Activated CD8-positive, alpha-beta memory T cell treated with anti-CD3 and anti-CD28 coated beads for 24 hours (primary cell): ENCODE results near the gene DAZL.

ENCODE experiments used
- DNase-seq: peaks from one replicate; pipeline ENCODE4 v3.0.0-alpha.2; 2020

The DAZL gene

DNA sequence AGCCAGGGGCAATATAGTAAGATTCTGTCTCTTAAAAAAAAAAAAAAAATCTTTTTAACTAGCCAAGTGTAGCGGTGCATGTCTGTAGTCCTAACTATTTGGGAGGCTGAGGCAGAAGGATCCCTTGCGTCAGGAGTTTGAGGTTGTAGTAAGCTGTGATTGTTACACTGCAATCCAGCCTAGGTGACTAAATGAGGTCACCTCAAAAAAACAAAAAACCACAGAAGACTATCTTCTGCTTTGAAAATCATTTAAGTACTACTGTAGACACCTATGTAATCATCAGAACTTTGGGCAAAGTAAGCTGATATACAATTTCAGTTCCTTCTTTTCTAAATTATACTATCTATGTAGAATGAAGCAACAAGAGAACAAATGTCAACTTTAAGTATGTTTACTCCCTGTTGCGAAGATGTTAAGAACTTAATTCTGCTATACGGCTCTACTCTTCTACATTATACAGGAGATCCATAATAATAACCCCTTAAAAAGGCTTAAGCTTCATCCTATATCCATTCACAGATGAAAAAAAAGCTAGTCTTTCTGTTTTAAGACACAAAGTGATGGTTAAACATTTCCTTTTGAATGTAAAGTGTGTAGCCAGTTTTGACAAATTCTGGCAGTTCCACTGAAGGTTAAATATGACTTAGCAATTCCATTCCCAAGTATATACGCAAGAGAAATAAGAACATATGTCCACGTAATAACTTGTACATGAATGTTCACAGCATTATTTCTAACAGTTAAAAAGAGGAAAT lies 15.2 kb downstream of the DAZL start:
- DNase-seq, result no peak

DNA sequence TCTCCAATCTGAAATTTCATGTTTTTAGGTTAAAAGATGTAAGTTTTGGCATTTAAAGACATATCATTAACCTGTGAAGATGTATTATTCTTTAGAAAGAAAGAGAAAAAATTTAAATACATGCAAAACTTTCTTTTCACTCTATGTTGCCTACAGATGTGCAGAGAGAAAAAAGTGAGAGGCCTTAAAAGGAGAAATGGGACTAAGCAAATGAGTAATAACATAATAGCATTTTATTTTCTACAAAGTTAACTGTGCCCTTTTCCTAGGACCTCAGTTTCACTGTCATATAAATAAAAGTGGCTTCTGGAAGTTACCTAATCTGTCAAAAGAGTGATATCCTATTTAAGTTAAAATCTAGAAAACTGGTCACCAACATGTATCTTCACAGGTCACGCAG lies 16.1 kb downstream of the DAZL start:
- DNase-seq, result no peak

DNA sequence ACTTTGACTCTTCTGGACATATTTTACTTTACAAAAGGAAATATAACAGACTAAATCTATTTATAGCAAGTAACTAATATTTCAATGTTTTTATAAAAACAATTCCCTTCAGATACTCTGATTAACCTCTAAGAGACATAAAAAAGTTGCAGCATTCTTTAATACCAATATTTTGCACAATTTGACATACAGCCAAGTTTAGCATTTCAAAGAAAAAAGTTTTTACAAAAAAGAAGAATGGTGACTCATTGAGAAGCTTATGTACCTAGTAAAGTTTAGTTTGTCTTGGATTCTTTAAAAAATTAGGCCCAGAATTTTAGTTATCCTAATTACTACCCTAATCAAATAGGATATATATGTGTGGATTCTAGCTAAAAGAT lies 17.6 kb downstream of the DAZL start:
- DNase-seq, result no peak

DNA sequence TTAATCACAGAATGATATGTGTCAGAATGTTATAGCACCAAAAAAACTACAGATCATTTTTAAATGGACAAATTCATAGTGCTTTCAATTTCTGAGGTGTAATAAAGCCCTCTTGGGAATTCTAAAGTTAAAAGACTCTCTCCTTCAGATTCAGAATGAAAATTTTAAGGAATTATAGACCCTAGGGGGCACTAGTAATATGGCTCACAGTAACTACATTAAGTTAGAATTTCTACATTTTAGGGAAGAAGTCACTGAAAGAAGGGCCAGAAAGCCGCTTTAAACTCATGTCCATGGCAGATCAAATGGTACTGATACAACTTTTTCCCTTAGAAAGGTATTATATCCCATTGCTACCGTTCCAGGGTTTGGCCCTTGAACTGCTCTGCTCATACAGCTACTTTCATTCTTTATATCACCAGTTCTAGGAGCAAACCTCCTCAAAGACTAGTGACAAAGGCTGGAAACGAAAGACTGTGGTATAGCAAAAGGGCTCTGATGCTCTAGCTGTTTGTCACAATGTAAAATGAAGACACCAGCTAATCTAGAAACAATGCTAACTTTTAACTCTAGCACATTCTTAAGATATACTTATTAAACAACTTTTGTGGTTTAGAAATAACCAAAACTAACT lies 18.1 kb downstream of the DAZL start:
- DNase-seq, result no peak

DNA sequence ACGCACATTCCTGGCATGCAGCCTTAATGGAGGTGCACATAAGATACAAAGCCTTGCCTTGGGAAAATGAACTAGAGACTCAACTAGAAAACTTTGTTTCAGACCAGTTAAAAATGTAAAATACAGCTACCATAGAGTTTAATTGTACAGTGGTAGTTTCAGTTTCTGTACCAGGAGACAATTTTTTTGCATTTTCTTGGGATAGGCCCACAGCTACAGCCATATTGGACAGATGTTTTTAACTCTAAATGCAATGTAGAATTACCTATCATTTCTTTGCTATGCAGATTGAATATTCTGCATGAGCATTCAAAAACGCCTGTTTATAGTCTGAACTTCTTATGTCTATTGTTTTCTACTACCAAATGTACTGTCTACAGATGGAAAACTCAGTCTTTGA lies 20.3 kb downstream of the DAZL start:
- DNase-seq, result no peak

DNA sequence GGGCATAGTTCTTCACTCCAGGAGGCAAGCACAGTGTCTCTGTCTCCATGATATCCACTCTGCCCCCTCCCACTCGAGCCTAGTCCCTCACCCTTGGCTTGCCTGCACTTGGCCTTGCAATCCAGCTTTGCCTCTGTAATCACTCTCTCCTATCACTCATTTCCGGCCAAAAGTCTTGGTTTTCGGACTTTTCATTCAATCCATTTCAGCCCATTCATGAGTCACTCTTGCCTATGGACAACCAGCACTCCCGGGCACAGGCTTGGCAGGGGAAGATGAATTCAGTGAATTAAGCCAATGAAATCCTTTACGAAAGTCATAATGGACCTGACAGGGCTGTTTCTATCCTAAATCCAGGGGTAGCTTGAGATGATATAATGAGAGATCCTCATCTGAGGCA lies 21.7 kb downstream of the DAZL start:
- no peak for DNase-seq

DNA sequence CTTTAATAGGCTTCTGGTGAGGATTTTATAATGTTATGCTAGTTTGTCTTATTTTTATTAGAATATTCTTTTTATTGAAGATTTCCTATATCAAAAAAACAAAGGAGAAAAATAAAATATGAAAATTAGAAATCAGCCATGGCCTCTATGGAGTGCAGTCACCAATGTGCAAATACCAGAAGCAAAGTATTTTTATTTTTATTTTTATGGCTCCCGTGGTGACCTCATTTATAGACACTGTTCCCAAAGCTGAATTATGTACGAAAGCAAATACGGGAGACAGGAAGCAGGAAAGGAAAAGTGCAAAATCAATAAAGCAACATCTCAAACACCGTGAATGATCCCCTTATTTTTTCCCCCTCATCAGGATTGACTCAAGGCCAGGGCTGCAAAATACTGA lies 35.1 kb downstream of the DAZL start:
- DNase-seq, result no peak

DNA sequence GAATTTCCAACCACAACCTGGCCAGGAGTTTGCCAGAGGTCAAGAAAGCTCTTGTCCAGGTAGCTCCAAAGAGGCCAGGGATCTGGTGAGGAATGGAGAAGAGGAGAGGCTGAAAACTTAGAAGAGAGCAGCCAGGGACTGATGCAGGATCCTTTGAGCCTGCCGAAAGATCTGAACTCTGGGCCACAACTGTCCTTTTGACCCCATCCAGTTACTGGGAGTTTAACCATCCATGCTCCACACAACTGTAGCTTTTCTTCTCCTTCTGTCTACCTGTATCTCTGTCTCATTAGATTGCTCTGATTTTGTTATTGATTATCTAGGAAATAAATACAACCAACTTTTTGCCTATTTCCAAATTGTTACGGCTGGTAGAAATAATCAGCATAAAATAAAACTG lies 36.7 kb downstream of the DAZL start:
- DNase-seq, result no peak

DNA sequence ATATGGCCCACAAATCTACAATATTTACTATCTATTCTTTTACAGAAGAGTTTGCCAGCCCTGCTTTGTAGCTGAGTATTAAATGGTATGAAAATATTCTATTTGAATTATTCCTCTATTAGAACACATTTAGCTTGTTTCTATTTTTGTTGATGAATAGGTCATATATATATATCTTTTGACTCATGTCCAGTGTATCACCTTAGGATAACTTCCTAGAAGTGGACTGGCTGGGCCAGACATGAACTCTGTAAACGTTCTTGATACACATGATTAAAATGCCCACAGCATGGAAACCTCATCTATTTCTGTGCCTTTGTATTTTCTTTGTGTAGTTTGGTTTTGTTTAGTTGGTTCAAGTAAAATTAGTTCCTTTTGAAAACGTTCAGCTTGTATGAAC lies 37.1 kb downstream of the DAZL start:
- DNase-seq, result no peak

DNA sequence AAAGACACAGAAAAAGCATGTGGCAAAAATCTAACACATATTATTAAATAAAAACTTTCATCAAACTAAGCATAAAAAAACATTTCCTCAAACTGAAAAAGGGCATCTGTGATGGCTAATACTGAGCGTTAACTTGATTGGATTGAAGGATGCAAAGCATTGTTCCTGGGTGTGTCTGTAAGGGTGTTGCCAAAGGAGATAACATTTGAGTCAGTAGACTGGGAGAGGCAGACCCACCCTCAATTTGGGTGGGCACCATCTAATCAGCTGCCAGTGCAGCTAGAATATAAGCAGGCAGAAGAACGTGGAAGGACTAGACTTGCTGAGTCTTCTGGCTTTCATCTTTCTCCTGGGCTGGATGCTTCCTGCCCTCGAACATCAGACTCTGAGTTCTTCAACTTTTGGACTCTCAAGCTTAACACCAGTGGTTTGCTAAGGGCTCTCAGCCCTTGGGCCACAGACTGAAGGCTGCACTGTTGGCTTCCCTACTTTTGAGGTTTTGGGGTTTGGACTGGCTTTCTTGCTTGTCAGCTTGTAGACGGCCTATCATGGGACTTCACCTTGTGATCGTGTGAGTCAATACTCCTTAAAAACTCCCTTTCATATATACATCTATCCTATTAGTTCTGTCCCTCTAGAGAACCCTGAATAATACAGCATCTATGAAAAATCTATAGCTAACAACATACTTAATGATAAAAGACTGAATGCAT lies 45.4 kb downstream of the DAZL start:
- DNase-seq, result no peak

DNA sequence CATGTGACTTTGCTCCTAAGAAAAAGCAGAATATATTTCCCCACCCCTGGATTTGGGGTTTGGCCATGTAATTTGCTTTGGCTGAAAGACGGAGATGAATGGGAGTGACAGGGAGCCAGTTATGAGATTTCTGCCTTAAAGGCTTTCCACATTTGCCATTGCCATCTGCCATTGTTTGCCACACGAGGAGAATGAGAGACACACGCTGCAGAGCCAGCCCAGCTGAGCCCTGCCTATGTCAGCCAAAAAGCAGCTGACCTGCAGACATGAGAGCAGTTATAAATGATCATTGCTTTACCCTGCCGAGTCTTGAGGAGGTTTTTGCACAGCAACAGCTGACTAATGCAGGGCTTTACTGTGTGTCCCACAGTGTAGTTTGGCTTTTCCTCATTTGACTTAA lies 51.1 kb downstream of the DAZL start:
- DNase-seq, result no peak

DNA sequence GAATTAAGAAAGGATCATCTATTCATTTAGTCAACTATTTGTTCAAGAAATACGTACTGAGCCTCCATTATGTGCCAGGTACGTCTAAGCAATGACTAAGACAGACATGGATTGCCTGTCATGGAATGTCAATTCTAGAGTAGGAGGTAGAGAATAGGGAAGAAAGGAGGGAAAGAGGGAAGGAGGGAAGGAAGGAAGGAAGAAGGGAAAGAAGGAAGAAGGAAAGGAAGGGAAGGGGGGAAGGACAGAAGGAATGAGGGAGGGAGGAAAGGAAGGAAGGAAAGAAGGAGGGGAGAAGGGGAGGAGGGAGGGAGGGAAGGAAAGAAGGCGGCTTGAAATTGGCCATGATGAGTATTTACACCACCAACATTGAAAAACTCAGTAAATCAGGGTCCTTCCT lies 52.5 kb downstream of the DAZL start:
- no peak for DNase-seq

DNA sequence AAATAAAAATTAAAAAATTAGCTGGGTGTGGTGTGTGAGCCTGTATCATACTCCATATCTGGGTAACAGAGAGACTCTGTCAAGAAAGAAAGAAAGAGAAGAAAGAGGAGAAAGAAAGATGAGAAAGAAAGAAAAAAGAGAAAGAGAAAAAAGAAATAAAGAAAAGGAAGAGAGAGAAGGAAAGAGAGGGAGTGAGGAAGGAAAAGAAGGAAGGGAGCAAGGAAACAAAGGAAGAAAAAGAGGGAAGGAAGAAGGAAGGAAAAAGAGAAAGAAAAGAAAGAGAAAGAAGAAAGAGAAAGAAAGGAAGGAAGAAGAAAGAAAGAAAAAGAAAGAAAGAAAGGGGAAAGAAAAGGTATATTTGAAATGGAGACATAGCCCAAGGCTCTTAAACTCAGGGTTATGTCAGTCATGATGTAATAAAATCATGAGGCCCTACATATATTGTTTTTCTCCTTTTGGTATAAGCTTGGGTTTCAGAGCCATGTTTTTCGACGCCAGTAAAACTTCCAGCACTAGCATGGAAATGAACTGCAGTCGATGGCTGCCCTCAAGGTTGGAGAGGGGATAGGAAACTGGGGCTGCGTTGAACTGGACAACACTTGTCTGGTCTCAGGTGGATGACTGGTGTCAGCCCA lies 53.8 kb downstream of the DAZL start:
- no peak for DNase-seq

DNA sequence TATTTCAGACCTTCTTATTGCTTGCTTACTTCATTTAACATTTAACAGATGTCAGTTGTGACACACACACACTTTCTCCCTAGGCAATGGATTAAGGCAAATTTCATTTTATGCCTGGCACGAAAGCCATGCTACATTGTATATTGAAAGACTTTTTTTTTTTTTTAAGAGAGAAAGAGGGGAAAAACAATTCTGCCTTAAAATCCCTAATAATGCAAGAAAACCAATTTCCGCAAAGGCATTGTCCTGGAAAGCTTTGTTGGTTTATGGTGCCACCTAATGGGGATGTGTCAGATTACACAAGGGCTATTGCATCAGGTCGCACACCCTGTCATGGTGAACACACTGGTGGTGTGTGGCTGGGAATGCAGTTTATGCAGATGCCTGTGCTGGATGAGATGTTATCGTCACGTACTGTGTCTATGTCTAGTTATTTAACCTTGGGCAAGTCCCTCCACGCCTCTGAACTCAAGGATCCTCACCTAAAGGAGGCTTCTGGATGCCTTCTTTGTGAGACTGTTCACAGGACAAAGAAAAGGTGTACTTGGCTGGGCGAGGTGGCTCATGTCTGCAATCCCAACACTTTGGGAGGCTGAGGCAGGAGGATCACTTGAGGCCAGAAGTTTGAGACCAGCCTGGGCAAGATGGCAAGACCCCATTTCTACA lies 54.4 kb downstream of the DAZL start:
- DNase-seq, result peak; percentile 85

DNA sequence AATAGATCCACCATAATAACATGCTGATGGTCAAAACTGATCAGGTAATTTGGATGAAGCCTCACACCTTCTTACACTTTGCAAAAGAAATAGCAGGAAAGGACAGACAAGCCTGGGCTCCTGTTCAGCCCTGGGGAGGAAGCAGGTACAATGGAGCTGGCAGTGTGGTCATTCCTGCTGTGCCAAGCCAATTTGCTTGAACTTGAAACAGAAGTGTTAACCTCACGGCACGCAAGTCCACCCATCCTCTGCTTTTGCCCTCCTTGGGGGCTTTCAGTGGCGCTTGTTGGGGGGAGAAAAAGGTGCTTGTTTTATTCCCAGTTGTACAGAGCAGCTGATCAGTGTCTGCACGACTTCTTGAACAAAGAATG lies 54.9 kb downstream of the DAZL start:
- no peak for DNase-seq

DNA sequence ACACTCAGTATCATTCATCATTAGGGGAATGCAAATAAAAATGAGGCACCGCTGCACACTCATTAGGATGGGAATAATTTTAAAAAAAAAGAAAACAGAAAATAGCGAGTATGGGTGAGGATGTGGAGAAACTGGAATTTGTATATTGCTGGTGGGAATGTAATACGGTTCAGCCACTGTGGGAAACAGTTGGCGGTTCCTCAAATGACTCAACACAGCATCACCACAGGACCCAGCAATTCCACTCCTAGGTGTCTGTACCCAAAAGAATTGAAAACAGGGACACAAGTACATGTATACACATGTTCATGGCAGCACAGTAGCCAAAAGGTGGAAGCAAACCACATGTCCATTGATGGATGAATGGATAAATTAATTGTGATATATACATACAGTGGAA lies 56.5 kb downstream of the DAZL start:
- no peak for DNase-seq

DNA sequence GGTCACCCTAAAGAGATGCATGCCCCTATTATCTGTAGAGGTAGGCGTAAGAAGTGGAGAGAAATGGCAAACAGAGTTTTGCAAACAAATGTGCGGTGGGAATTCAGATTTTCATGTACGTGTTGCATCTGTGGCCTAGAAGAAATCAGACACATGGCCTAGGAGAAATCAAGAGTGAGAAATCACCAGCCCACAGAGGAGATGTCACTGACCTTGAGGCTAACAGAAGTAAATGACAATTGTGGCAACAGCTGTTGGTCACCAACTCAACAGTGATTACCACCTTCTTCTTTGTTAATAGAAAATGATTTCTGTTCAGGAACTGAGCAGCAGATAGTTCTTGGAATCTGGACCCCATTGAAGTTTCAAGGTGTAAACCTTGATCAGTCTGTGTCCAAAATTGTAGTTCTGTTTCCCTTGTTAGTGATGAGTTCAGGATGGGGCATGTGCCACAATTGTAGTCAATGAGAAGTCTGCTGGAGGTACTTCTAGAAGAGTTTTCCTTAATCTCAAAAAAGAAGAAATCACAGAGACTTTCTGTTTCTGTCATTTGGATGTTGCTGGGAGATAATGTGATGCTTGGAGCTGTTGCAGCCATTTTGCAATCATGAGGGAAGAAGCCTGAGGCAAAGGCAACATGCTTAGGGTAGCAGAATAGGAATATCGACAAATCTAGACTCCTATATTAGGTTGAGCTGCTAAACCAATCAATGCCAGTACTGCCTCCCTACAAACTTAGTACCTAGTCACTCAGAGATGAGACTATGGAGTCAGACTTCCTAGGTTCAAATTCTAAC lies 57.5 kb downstream of the DAZL start:
- DNase-seq, result no peak

DNA sequence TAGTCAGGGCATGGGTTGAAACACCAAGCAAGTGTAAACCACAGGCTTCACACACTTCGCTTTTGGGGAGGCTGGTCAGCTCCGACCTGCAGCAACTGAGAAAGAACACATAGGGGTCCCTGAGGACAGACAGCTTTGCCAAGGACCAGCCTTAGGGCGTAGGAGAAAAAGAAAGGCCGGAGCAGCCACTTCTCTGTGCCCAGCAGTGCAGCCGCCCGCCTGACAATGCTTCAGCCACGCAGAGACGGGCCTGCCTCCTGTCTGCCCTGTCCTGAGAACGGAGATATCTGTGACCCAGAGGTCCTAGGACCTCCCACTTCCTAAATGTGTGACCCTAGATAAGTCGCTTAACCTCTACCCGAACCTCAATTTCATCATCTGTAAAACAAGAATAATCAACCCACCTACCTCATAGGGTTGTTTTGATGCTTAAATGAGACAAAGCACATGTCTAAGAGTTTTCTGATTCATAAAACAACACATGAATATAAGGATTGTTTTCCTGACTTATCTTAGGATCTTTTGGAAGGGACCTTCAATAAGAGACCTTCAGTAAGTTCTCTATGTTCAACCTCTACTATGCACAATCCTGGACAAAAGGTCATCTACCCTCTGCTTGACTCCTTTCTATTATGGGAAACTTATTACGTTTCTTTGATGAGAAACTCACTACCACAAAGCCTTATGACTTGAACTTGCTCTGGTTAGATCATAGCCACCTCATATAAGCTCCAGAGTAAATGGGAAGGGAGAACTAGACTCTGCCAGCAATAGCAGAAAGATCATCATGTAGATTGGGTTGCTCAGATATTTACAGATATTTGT lies 58.8 kb downstream of the DAZL start:
- DNase-seq, result no peak

DNA sequence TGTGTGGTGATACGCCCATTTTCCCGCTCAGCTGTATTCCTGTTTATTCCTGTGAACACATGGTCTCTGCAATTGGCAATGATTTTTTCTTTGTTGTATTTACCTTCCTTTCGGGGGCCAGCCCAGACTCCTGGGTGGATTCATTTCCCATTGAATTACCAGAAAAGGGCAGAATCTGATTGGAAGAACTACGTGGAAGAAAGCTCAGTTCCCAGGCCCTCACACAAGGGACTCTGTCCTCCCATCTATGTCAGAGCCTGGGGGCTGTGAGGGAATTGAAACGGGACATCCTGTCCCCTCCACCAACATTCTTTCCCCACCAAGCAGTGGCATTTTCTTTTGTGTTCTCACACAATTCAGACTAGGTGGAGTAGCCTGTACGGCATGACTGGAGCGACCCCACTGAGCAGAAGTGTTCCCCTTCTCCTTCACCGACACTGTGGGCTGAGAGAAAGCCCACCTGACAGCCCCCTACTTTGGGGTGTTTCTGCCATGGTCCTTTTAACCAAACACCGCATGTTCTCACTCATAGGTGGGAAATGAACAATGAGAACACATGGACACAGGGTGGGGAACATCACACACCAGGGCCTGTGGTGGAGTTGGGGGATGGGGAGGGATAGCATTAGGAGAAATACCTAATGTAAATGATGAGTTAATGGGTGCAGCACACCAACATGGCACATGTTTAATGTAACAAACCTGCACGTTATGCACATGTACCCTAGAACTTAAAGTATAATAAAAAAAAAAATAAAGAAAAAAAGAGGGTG lies 59.6 kb downstream of the DAZL start:
- DNase-seq, result no peak

DNA sequence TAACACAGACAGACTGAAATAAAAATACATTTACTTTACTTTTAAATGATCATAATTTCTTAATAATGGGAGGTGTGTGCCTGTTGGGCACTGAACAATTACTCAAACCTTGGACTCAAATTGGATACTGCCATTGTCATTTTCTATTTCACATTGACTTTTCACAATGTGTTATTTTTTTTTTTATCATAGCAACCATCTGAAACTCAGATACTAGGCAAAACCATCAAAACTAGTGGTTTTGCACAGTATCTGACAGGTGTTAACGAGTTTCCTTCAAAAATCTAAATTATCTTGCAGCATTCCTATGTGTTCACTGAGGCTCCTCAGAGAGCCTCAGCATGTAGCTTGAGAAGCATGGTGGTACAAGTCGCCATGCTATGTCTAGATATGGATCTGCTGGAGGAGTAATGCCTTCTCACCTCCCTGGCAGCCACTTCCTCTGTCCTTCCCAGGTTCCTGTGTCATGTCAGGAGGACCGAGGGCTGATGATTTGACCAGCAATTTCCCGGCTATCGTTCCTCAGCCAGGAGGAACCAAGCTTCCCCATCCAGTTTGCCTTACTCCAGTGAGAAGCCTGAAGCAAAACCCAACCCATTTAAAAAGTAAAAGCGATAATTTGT lies 61.9 kb downstream of the DAZL start:
- no peak for DNase-seq
